CD14-positive monocyte (primary cell): ENCODE measurements around the gene PRRX2. TPM values are rescaled to one million over a fixed set of nuclear protein-coding genes. Genes with fewer than 3 reads are reported as not detected.

Experiments
- DNase-seq, 3 donors: peaks; one replicate each; pipeline ENCODE4 v3.0.0-alpha.2; 2011 to 2022
- H2AFZ ChIP-seq: 2 replicates; pipeline ENCODE4 v1.6.0; 2012; ENCODE audit warnings: mild to moderate bottlenecking, low read depth, low read length, inconsistent platforms; ENCODE audit not compliant: insufficient read depth, poor library complexity, severe bottlenecking
- H3K27ac ChIP-seq, 2 donors: 1 replicate in 1 of 2; 2 replicates in 1 of 2; pipeline ENCODE4 v1.5.1; 2012 to 2013; ENCODE audit warnings: low read length in 2 of 2, control low read depth in 1 of 2, inconsistent platforms in 1 of 2, low read depth in 1 of 2, mild to moderate bottlenecking in 1 of 2
- H3K27me3 ChIP-seq, 2 donors: one replicate each; pipeline versions ENCODE4 v1.6.0 to v1.6.1; 2011 to 2013; ENCODE audit warnings: low read length in 2 of 2; ENCODE audit not compliant: control insufficient read depth in 2 of 2, insufficient read depth in 2 of 2
- H3K36me3 ChIP-seq, 2 donors: replicated peaks in 1 of 2; 1 replicate in 1 of 2; 2 replicates in 1 of 2; pipeline versions ENCODE4 v1.5.1 to v1.6.1; 2012 to 2013; ENCODE audit warnings: low read length in 2 of 2, control low read depth in 1 of 2, inconsistent platforms in 1 of 2, mild to moderate bottlenecking in 1 of 2; ENCODE audit not compliant: insufficient read depth in 2 of 2, control insufficient read depth in 1 of 2
- H3K4me1 ChIP-seq, 2 donors: 1 replicate in 1 of 2; 2 replicates in 1 of 2; pipeline versions ENCODE4 v1.5.1 to v1.6.1; 2012 to 2013; ENCODE audit warnings: low read length in 2 of 2, control low read depth in 1 of 2, inconsistent platforms in 1 of 2, mild to moderate bottlenecking in 1 of 2, moderate library complexity in 1 of 2; ENCODE audit not compliant: insufficient read depth in 2 of 2, control insufficient read depth in 1 of 2
- H3K4me2 ChIP-seq: replicated peaks from 2 replicates; pipeline ENCODE3; 2012; ENCODE audit warnings: low read length, moderate library complexity, mild to moderate bottlenecking; ENCODE audit not compliant: poor library complexity, severe bottlenecking; ENCODE audit errors: extremely low read depth
- H3K4me3 ChIP-seq, 3 experiments: fragments of 200-600 bp in 1 of 3; sonication (generic) in 1 of 3; replicated peaks in 1 of 3; 1 replicate in 2 of 3; 2 replicates in 1 of 3; pipeline ENCODE4 v1.5.1; 2011 to 2013; ENCODE audit warnings: low read length in 3 of 3, mild to moderate bottlenecking in 3 of 3, control low read depth in 2 of 3, low read depth in 2 of 3, inconsistent platforms in 1 of 3, moderate library complexity in 1 of 3
- H3K79me2 ChIP-seq: 2 replicates; pipeline ENCODE4 v1.6.0; 2012; ENCODE audit warnings: mild to moderate bottlenecking, control low read depth, inconsistent platforms, low read length, moderate library complexity; ENCODE audit not compliant: insufficient read depth
- H3K9ac ChIP-seq: 2 replicates; pipeline ENCODE4 v1.6.0; 2017; ENCODE audit warnings: low read length, mild to moderate bottlenecking; ENCODE audit not compliant: insufficient read depth, poor library complexity, severe bottlenecking
- H3K9me3 ChIP-seq, 2 donors: replicated peaks in 1 of 2; 1 replicate in 1 of 2; 2 replicates in 1 of 2; pipeline versions ENCODE4 v1.5.1 to v1.6.1; 2012 to 2013; ENCODE audit warnings: low read length in 2 of 2, control low read depth in 1 of 2; ENCODE audit not compliant: control insufficient read depth in 1 of 2, insufficient read depth in 1 of 2
- H4K20me1 ChIP-seq: 2 replicates; pipeline ENCODE4 v1.6.0; 2012; ENCODE audit warnings: mild to moderate bottlenecking, low read length, control low read depth, moderate library complexity; ENCODE audit not compliant: insufficient read depth
- H3K27ac Mint-ChIP-seq, 7 donors: one replicate each; pipeline ENCODE4 v1.8.0; 2020; ENCODE audit warnings: mild to moderate bottlenecking in 7 of 7, mixed read lengths in 7 of 7, moderate library complexity in 6 of 7, inconsistent platforms in 2 of 7
- H3K27me3 Mint-ChIP-seq, 3 donors: one replicate each; pipeline ENCODE4 v1.8.0; 2021 to 2022; ENCODE audit warnings: low read depth in 3 of 3, mild to moderate bottlenecking in 3 of 3, mixed read lengths in 3 of 3, moderate library complexity in 3 of 3, inconsistent platforms in 1 of 3
- H3K36me3 Mint-ChIP-seq, 2 donors: one replicate each; pipeline ENCODE4 v1.8.0; 2020; ENCODE audit warnings: mixed read lengths in 2 of 2, inconsistent platforms in 1 of 2, mild to moderate bottlenecking in 1 of 2
- H3K4me1 Mint-ChIP-seq: one replicate; pipeline ENCODE4 v1.8.0; 2020; ENCODE audit warnings: mild to moderate bottlenecking, mixed read lengths
- H3K4me3 Mint-ChIP-seq, 2 donors: one replicate each; pipeline ENCODE4 v1.8.0; 2020; ENCODE audit warnings: mild to moderate bottlenecking in 2 of 2, mixed read lengths in 2 of 2, moderate library complexity in 1 of 2
- H3K9me3 Mint-ChIP-seq, 7 donors: one replicate each; pipeline ENCODE4 v1.8.0; 2020 to 2022; ENCODE audit warnings: mixed read lengths in 7 of 7, mild to moderate bottlenecking in 6 of 7, moderate library complexity in 6 of 7, inconsistent platforms in 2 of 7
- WGBS: methylation state at CpG from one replicate; pipeline ENCODE4 v1.1.5; 2013; ENCODE audit warnings: missing lambda C conversion rate; ENCODE audit not compliant: insufficient coverage; 5-methylcytosine and 5-hydroxymethylcytosine counted together
- intact Hi-C, 2 donors: fragments of 100-400 bp; cut with micrococcal nuclease; formaldehyde crosslinking; loops; one replicate each; pipeline versions ENCODE4 v1.15.0 to v1.15.1; 2023
- polyA plus RNA-seq, 3 donors: library from polyadenylated mRNA; depleted of rRNA in 1 of 3; unstranded in 2 of 3; stranded (reverse) in 1 of 3; fragments of 300-500 nt in 2 of 3; fragments of >200 nt in 1 of 3; fragmentation: Illumina TruSeq in 2 of 3; gene quantifications; 1 replicate in 2 of 3; 2 replicates in 1 of 3; pipeline ENCODE4 v1.2.3, GENCODE V29; 2012 to 2021
- TF ChIP-seq, protein P1 (sequence below): fragments of 200-600 bp; IDR thresholded peaks from one replicate; pipeline ENCODE4 v1.8.0; 2022; ENCODE audit warnings: antibody characterized with exemption, mild to moderate bottlenecking

The PRRX2 gene
- polyA plus RNA-seq, 3 donors, result not detected

DNA sequence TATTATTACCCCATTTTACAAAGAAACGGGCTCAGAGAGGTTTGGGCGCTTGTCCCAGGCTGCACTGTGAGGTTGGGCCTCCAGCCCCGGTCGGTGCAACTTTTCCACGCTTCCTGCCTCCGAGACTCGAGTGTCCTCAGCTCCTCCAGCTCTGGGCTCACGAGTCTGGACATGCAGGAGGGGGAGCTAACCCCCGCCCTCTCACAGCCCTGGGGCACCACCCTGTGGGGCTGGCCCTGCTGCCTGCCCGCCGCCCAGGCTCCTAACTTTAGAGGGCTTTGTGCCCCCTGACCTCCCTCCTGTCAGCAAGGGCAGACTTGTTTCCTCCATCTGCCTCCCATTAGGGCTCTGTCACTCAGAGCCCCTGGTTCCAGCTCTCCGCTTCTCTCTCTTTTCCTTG, 19.2 kb upstream of the PRRX2 start:
- Histone ChIP-seq H3K36me3 (no peaks in the 10 kb centered on the region), H3K4me2 (no peak overlapping the region), H2AFZ (no peak overlapping the region), H3K9me3 (no peaks in the 10 kb centered on the region), H4K20me1 (peaks cover 4% of the 10 kb centered on the region), H3K4me1 (peaks cover 7 to 12% of the 10 kb centered on the region in 2 donors), H3K27me3 (no peaks in the 10 kb centered on the region), H3K9ac (no peak overlapping the region), H3K4me3 (no peak overlapping the region), H3K79me2 (peaks cover 5% of the 10 kb centered on the region), H3K27ac (no peak overlapping the region)
- TF ChIP-seq, protein P1, sequence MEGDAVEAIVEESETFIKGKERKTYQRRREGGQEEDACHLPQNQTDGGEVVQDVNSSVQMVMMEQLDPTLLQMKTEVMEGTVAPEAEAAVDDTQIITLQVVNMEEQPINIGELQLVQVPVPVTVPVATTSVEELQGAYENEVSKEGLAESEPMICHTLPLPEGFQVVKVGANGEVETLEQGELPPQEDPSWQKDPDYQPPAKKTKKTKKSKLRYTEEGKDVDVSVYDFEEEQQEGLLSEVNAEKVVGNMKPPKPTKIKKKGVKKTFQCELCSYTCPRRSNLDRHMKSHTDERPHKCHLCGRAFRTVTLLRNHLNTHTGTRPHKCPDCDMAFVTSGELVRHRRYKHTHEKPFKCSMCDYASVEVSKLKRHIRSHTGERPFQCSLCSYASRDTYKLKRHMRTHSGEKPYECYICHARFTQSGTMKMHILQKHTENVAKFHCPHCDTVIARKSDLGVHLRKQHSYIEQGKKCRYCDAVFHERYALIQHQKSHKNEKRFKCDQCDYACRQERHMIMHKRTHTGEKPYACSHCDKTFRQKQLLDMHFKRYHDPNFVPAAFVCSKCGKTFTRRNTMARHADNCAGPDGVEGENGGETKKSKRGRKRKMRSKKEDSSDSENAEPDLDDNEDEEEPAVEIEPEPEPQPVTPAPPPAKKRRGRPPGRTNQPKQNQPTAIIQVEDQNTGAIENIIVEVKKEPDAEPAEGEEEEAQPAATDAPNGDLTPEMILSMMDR, result no peak
- peaks cover 2 to 14% (median 4%) of the 10 kb centered on the region in 3 donors for H3K27me3 Mint-ChIP-seq
- H3K36me3 Mint-ChIP-seq, result no peaks in the 10 kb centered on the region
- intact Hi-C loops, result no loop called here
- 90% methylated on average over 10 of the region's 12 CpGs for WGBS
- no peak overlapping the region for H3K4me3 Mint-ChIP-seq
- H3K27ac Mint-ChIP-seq, result no peak overlapping the region
- peaks cover 5% of the 10 kb centered on the region for H3K4me1 Mint-ChIP-seq
- no peak for DNase-seq
- peaks cover 0 to 5% (median 4%) of the 10 kb centered on the region in 7 donors for H3K9me3 Mint-ChIP-seq

DNA sequence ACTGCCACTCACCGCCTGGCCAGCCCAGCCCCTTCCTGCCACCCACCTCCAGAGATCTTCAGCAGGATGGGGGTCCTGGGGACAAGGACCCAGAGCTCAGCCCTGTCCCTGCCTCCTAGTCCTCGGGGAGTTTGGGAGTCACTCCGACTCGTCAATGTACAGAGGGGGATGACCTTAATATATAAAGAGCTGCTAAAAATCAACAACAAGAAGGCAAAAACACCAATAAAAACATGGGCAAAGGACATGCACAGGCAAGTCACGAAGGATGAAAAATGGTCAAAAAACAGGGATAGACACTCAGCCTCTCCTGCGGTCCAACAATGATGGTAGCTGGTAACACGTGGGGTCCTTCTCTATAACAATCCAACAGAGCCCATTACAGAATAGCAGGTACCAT, 18.8 kb upstream of the PRRX2 start:
- Mint-ChIP-seq H3K27me3 (peaks cover 2 to 14% (median 4%) of the 10 kb centered on the region in 3 donors), H3K9me3 (peaks cover 0 to 5% (median 4%) of the 10 kb centered on the region in 7 donors), H3K36me3 (no peaks in the 10 kb centered on the region), H3K27ac (no peak overlapping the region), H3K4me1 (peaks cover 3% of the 10 kb centered on the region), H3K4me3 (no peak overlapping the region)
- no peaks in the 10 kb centered on the region for H4K20me1 ChIP-seq
- H3K36me3 ChIP-seq, result no peaks in the 10 kb centered on the region
- H3K9ac ChIP-seq, result no peak overlapping the region
- no peaks in the 10 kb centered on the region for H3K9me3 ChIP-seq
- no peak overlapping the region for H2AFZ ChIP-seq
- TF ChIP-seq, protein P1, result no peak
- H3K79me2 ChIP-seq, result peaks cover 1% of the 10 kb centered on the region
- peaks cover 4 to 8% of the 10 kb centered on the region in 2 donors for H3K4me1 ChIP-seq
- H3K27me3 ChIP-seq, result no peaks in the 10 kb centered on the region
- H3K27ac ChIP-seq, result no peak overlapping the region
- DNase-seq, result no peak
- H3K4me3 ChIP-seq, result no peak overlapping the region
- no peak overlapping the region for H3K4me2 ChIP-seq
- intact Hi-C loops, result no loop called here
- WGBS, result 100% methylated on average over 1 of the region's 7 CpGs
